SK-N-SH (cell line): ENCODE results near the gene A2M.
"Not testable (repeated sequence)": the region's sequence is repeated elsewhere in the genome, so short reads cannot be mapped to it uniquely, and the experiment has no call there.

Experiments used
- CHD2 ChIP-seq: fragments of 150-350 bp; IDR thresholded peaks from 2 replicates; pipeline ENCODE4 v1.6.1; 2018; ENCODE audit warnings: low read length; ENCODE audit not compliant: partially characterized antibody
- CTCF ChIP-seq: fragments of 200-600 bp; sonication (generic); IDR thresholded peaks from 2 replicates; pipeline ENCODE4 v1.6.1; 2017; ENCODE audit warnings: antibody characterized with exemption, mild to moderate bottlenecking, moderate library complexity
- GABPA ChIP-seq: IDR thresholded peaks from 2 replicates; pipeline ENCODE4 v1.4.0; 2012; ENCODE audit warnings: low read depth, mild to moderate bottlenecking
- GATA2 ChIP-seq: sonication (generic); formaldehyde crosslinking; IDR thresholded peaks from 2 replicates; pipeline ENCODE4 v1.5.0; 2020; ENCODE audit warnings: mild to moderate bottlenecking, missing genetic modification reagents
- RAD21 ChIP-seq: IDR thresholded peaks from 2 replicates; pipeline ENCODE4 v1.6.1; 2012; ENCODE audit warnings: mild to moderate bottlenecking, low read length
- RCOR1 ChIP-seq: fragments of 150-350 bp; IDR thresholded peaks from 2 replicates; pipeline ENCODE4 v1.6.1; 2017; ENCODE audit warnings: antibody characterized with exemption, low read length
- SMC3 ChIP-seq: IDR thresholded peaks from 2 replicates; pipeline ENCODE4 v1.6.1; 2012; ENCODE audit warnings: low read depth, low read length, improper control_type of control experiment
- TEAD4 ChIP-seq: IDR thresholded peaks from 2 replicates; pipeline ENCODE4 v1.4.0; 2012; ENCODE audit warnings: mild to moderate bottlenecking, borderline replicate concordance; ENCODE audit not compliant: insufficient read depth
- YY1 ChIP-seq: IDR thresholded peaks from 2 replicates; pipeline ENCODE4 v1.4.0; 2012; ENCODE audit warnings: low read depth, mild to moderate bottlenecking

- not testable (repeated sequence) for TF ChIP-seq SMC3; CTCF; CHD2; GABPA; RCOR1; RAD21; TEAD4; GATA2 (CRISPR knock-in tag); YY1
Observed at GRCh38 chr12:9139588-9140290, 24.0 kb upstream of the A2M start.
